Endothelial cell of umbilical vein (primary cell): ENCODE results near the gene DUSP19. TPM values are rescaled to one million over a fixed set of nuclear protein-coding genes. Genes with fewer than 3 reads are reported as not detected.

Experiments
- BruUV-seq: library from RNA; stranded (reverse); fragments of 400-500 nt; replicated peaks from 2 replicates; lab custom pipeline; 2021; lab: Mats Ljungman, UMichigan
- CTCF ChIA-PET: fragments of 300-600, 350-600 bp; sonication (Branson Sonifier 250); formaldehyde crosslinking; loops from one replicate; lab custom pipeline; 2021; ENCODE audit warnings: antibody characterized with exemption, inconsistent platforms; lab: Charles Lee
- POLR2A ChIA-PET: fragments of 300-600, 350-600 bp; sonication (Branson Sonifier 250); formaldehyde crosslinking; loops from one replicate; lab custom pipeline; 2021; ENCODE audit warnings: antibody characterized with exemption, inconsistent platforms; lab: Charles Lee
- DNase-seq: peaks from one replicate; pipeline ENCODE4 v3.0.0-alpha.2; 2011; ENCODE audit warnings: low read depth, low spot score
- FAIRE-seq: peaks from 2 replicates; lab custom pipeline; 2011; peaks lifted over from hg19 to GRCh38; lab: Jason Lieb, UNC
- H2AFZ ChIP-seq: 2 replicates; pipeline ENCODE4 v1.6.0; 2012; ENCODE audit warnings: low read depth, low read length, control low read depth, inconsistent platforms
- H3K27ac ChIP-seq: 2 replicates; pipeline ENCODE4 v1.5.1; 2011; ENCODE audit warnings: low read depth, mild to moderate bottlenecking, control low read depth, low read length, moderate library complexity; ENCODE audit not compliant: insufficient read depth
- H3K27me3 ChIP-seq, 2 experiments: 2 replicates each; pipeline versions ENCODE4 v1.6.0 to v1.6.1; 2011; ENCODE audit warnings: low read length in 2 of 2, mixed read lengths in 1 of 2; ENCODE audit not compliant: control insufficient read depth in 2 of 2, insufficient read depth in 2 of 2
- H3K36me3 ChIP-seq, 2 experiments: 2 replicates in 1 of 2; 3 replicates in 1 of 2; pipeline ENCODE4 v1.5.1; 2011; ENCODE audit warnings: low read length in 2 of 2, mild to moderate bottlenecking in 1 of 2, moderate library complexity in 1 of 2; ENCODE audit not compliant: control insufficient read depth in 2 of 2, insufficient read depth in 2 of 2; ENCODE audit errors: extremely low read depth in 1 of 2
- H3K4me1 ChIP-seq: 3 replicates; pipeline ENCODE4 v1.5.1; 2011; ENCODE audit warnings: mild to moderate bottlenecking, low read length; ENCODE audit not compliant: control insufficient read depth, insufficient read depth; ENCODE audit errors: extremely low read depth
- H3K4me2 ChIP-seq: 2 replicates; pipeline ENCODE4 v1.6.1; 2011; ENCODE audit warnings: low read length, control low read depth, mixed read lengths; ENCODE audit not compliant: insufficient read depth
- H3K4me3 ChIP-seq, 3 experiments: fragments of 200-600 bp in 1 of 3; sonication (generic), shearing (Covaris generic) in 1 of 3; replicated peaks in 1 of 3; 2 replicates each; pipeline ENCODE4 v1.5.1; 2011 to 2016; ENCODE audit warnings: control low read depth in 3 of 3, low read length in 3 of 3, mild to moderate bottlenecking in 2 of 3, inconsistent platforms in 1 of 3, low read depth in 1 of 3, moderate library complexity in 1 of 3; ENCODE audit not compliant: insufficient read depth in 1 of 3
- H3K79me2 ChIP-seq: 2 replicates; pipeline ENCODE4 v1.6.0; 2012; ENCODE audit warnings: low read length, inconsistent platforms; ENCODE audit not compliant: control insufficient read depth, insufficient read depth
- H3K9ac ChIP-seq: replicated peaks from 2 replicates; pipeline ENCODE3; 2011; ENCODE audit warnings: low read length, control low read depth; ENCODE audit not compliant: insufficient read depth; ENCODE audit errors: extremely low read depth
- H3K9me1 ChIP-seq: replicated peaks from 3 replicates; pipeline ENCODE4 v1.6.0; 2011; ENCODE audit warnings: mild to moderate bottlenecking, low read length; ENCODE audit not compliant: control insufficient read depth, insufficient read depth; ENCODE audit errors: extremely low read depth
- H3K9me3 ChIP-seq: replicated peaks from 2 replicates; pipeline ENCODE4 v1.5.1; 2012; ENCODE audit warnings: low read length, inconsistent platforms; ENCODE audit not compliant: control insufficient read depth, insufficient read depth
- H4K20me1 ChIP-seq: replicated peaks from 2 replicates; pipeline ENCODE3; 2011; ENCODE audit warnings: mild to moderate bottlenecking, low read length; ENCODE audit not compliant: control insufficient read depth, insufficient read depth; ENCODE audit errors: extremely low read depth
- CTCF ChIP-seq, 2 donors: IDR thresholded peaks; 1 replicate in 1 of 2; 2 replicates in 1 of 2; pipeline ENCODE4 v1.5.1; 2011; ENCODE audit warnings: low read length in 2 of 2, mild to moderate bottlenecking in 2 of 2, moderate library complexity in 2 of 2, control low read depth in 1 of 2, inconsistent platforms in 1 of 2, low read depth in 1 of 2; ENCODE audit not compliant: insufficient read depth in 1 of 2; ENCODE audit errors: extremely low read depth in 1 of 2
- FOS ChIP-seq: IDR thresholded peaks from 2 replicates; pipeline ENCODE4 v1.6.1; 2011; ENCODE audit warnings: mild to moderate bottlenecking, low read length, moderate library complexity, borderline replicate concordance; ENCODE audit not compliant: insufficient read depth
- GATA2 ChIP-seq: IDR thresholded peaks from 2 replicates; pipeline ENCODE4 v1.7.0; 2011; ENCODE audit warnings: low read depth, mild to moderate bottlenecking, moderate library complexity, mixed read lengths, low read length; ENCODE audit not compliant: insufficient read length, insufficient read depth
- JUN ChIP-seq: IDR thresholded peaks from 2 replicates; pipeline ENCODE4 v1.6.1; 2011; ENCODE audit warnings: borderline replicate concordance, low read depth; ENCODE audit not compliant: insufficient read length, insufficient read depth
- MAX ChIP-seq: IDR thresholded peaks from 2 replicates; pipeline ENCODE4 v1.6.1; 2011; ENCODE audit not compliant: insufficient read depth, insufficient read length
- MYC ChIP-seq: IDR thresholded peaks from one replicate; pipeline ENCODE4 v1.6.1; 2011; ENCODE audit warnings: mild to moderate bottlenecking, low read depth, low read length
- POLR2AphosphoS5 ChIP-seq: IDR thresholded peaks from 2 replicates; pipeline ENCODE4 v1.6.1; 2012; ENCODE audit warnings: low read depth, mild to moderate bottlenecking, control low read depth, low read length, moderate library complexity; ENCODE audit not compliant: insufficient read depth
- dilution Hi-C: fragments of 300-500 bp; cut with MboI; formaldehyde crosslinking; loops from one replicate; pipeline ENCODE4 v1.15.0; 2019; ENCODE audit warnings: low sequenced_read_pairs; ENCODE audit not compliant: extremely low pct_ligation_motif_present
- intact Hi-C: fragments of 100-400 bp; cut with micrococcal nuclease; formaldehyde crosslinking; loops from one replicate; pipeline ENCODE4 v1.10.0; 2022
- polyA plus RNA-seq, 4 experiments: library from polyadenylated mRNA; depleted of rRNA in 3 of 4; stranded (reverse) in 3 of 4; unstranded in 1 of 4; fragments of >200 nt; gene quantifications; 2 replicates each; pipeline versions ENCODE4 v1.2.1 to v1.2.3, GENCODE V29; 2011 to 2012; ENCODE audit warnings: missing spikeins in 1 of 4
- total RNA-seq: library from RNA; stranded (reverse); gene quantifications from 2 replicates; pipeline ENCODE4 v1.2.3, GENCODE V29; 2021

Gene DUSP19
- total and polyA plus RNA-seq, 2 donors (not counting 3 experiments of a cell fraction or from before 2014, with no cell fraction given): 0.69 to 1.9 TPM

- DNase-seq (peak; percentile 61), FAIRE-seq (peak; percentile 69)
- H3K4me3 ChIP-seq: no peak overlapping the region
- no peaks in the 10 kb centered on the region for H3K79me2 ChIP-seq
- intact Hi-C loops: loop anchor here (2.0 kb wide), 1 partner anchor 54 kb away; the partner anchor contains the start of gene NUP35
- H3K4me2 ChIP-seq: no peak overlapping the region
- H3K9me3 ChIP-seq: no peaks in the 10 kb centered on the region
- H3K27me3 ChIP-seq: peaks cover 17 to 25% of the 10 kb centered on the region in 2 experiments
- dilution Hi-C loops: no loop called here
- no peaks in the 10 kb centered on the region for H3K9me1 ChIP-seq
- TF ChIP-seq POLR2AphosphoS5 (no peak), CTCF (IDR thresholded peaks at IDR 0.05; ENCODE audit: extremely low read depth in 1 of 2, insufficient read depth in 1 of 2, low read depth in 1 of 2, low read length in 2 of 2) (peak; percentile 56 to 82), MAX (no peak), MYC (no peak), GATA2 (no peak), JUN (no peak), FOS (no peak)
- no peaks in the 10 kb centered on the region for H3K4me1 ChIP-seq
- H2AFZ ChIP-seq: no peak overlapping the region
- H3K36me3 ChIP-seq: no peaks in the 10 kb centered on the region
- no peak overlapping the region for H3K9ac ChIP-seq
- no peaks in the 10 kb centered on the region for H4K20me1 ChIP-seq
- no TSS peak for BruUV-seq
- ChIA-PET CTCF (interaction anchor here (0.7 to 3.7 kb wide), 16 partner anchors 8 to 304 kb away, joined by 3 to 20 read pairs (median 4); partner anchors contain the start of gene DUSP19), POLR2A (interaction anchor here (0.6 kb wide), 1 partner anchor 349 kb away, joined by 8 read pairs; no protein-coding TSS in a partner anchor)
- no peak overlapping the region for H3K27ac ChIP-seq
Measured at GRCh38 chr2:183070942-183071844, 7.4 kb upstream of the DUSP19 start.
